Sigmoid colon (tissue), 7 donors: ENCODE results near the gene IL6ST. TPM values are rescaled to one million over a fixed set of nuclear protein-coding genes. Genes with fewer than 3 reads are reported as not detected.

Experiments used
- DNase-seq: peaks from one replicate; pipeline ENCODE4 v3.0.0-alpha.2; 2019
- H3K27ac ChIP-seq, 4 donors: fragments of 200-600 bp; sonication (generic); one replicate each; pipeline ENCODE4 v1.5.1; 2016 to 2019; ENCODE audit warnings: mild to moderate bottlenecking in 1 of 4
- H3K27me3 ChIP-seq, 3 donors: fragments of 200-600 bp; sonication (generic); one replicate each; pipeline ENCODE4 v1.5.1; 2019; ENCODE audit warnings: mild to moderate bottlenecking in 1 of 3
- H3K36me3 ChIP-seq, 4 donors: fragments of 200-600 bp; sonication (generic); one replicate each; pipeline ENCODE4 v1.5.1; 2016 to 2019
- H3K4me1 ChIP-seq, 4 donors: fragments of 200-600 bp; sonication (generic); one replicate each; pipeline ENCODE4 v1.5.1; 2017 to 2019
- H3K4me3 ChIP-seq, 4 donors: fragments of 200-600 bp; sonication (generic); one replicate each; pipeline ENCODE4 v1.5.1; 2017 to 2019; ENCODE audit warnings: mild to moderate bottlenecking in 2 of 4, moderate library complexity in 1 of 4
- H3K9me3 ChIP-seq, 4 donors: fragments of 200-600 bp in 3 of 4; sonication (generic) in 3 of 4; one replicate each; pipeline versions ENCODE4 v1.5.1 to v1.6.1; 2013 to 2019
- CTCF ChIP-seq, 4 experiments: fragments of 450-650 bp in 3 of 4; fragments of 200-600 bp in 1 of 4; IDR thresholded peaks; one replicate each; pipeline ENCODE4 v1.5.1; 2016 to 2019; ENCODE audit warnings: antibody characterized with exemption in 4 of 4, mild to moderate bottlenecking in 3 of 4, moderate library complexity in 2 of 4
- EP300 ChIP-seq, 4 donors: sonication (generic); formaldehyde crosslinking; IDR thresholded peaks; one replicate each; pipeline ENCODE4 v1.6.1; 2017; ENCODE audit warnings: antibody characterized with exemption in 4 of 4
- POLR2A ChIP-seq, 2 donors: fragments of 450-650 bp; IDR thresholded peaks; one replicate each; pipeline ENCODE4 v1.6.1; 2016; ENCODE audit warnings: antibody characterized with exemption in 2 of 2, mild to moderate bottlenecking in 2 of 2, moderate library complexity in 2 of 2
- POLR2AphosphoS5 ChIP-seq, 4 donors: sonication (generic); formaldehyde crosslinking; IDR thresholded peaks; one replicate each; pipeline ENCODE4 v1.6.1; 2017; ENCODE audit warnings: antibody characterized with exemption in 4 of 4
- WGBS, 2 donors: extraction: QIAGEN DNeasy Blood & Tissue Kit; methylation state at CpG; one replicate each; pipeline ENCODE4 v1.1.7; 2013; 5-methylcytosine and 5-hydroxymethylcytosine counted together
- intact Hi-C: fragments of 100-400 bp; cut with DNase I; formaldehyde crosslinking; loops from one replicate; pipeline ENCODE4 v1.15.1; 2023
- polyA plus RNA-seq, 3 donors: library from polyadenylated mRNA; stranded (reverse); fragments of 200-250 nt; gene quantifications; one replicate each; pipeline ENCODE4 v1.2.3, GENCODE V29; 2013
- total RNA-seq, 4 donors: library from RNA; depleted of rRNA; stranded (reverse); fragments of >200 nt; gene quantifications; one replicate each; pipeline ENCODE4 v1.1.0, GENCODE V29; 2016
- donor health status: healthy with polysubstance abuse.
- donor health status: Bipolar disorder and iron deficiency.
- donor health status: healthy.

Gene IL6ST
- total and polyA plus RNA-seq, 7 donors, result 7.4 to 373 (median 206) TPM

GRCh38 chr5:55923177-55923771, 71.5 kb downstream of the IL6ST start:
- no peaks in the 10 kb centered on the region for H3K9me3 ChIP-seq
- intact Hi-C loops, result no loop called here
- DNase-seq, result no peak
- no peaks in the 10 kb centered on the region for H3K27me3 ChIP-seq
- H3K27ac ChIP-seq, result peak overlapping the region in 1 of 4 donors; percentile 9
- WGBS, 2 donors, result 29 to 47% methylated on average over 17 of the region's 17 CpGs
- no peak for TF ChIP-seq CTCF (IDR thresholded peaks at IDR 0.05)
- no peak for TF ChIP-seq POLR2A (IDR thresholded peaks at IDR 0.05)
- TF ChIP-seq POLR2AphosphoS5 (IDR thresholded peaks at IDR 0.05), result no peak
- TF ChIP-seq EP300 (IDR thresholded peaks at IDR 0.05), result no peak
- peak overlapping the region in 3 of 4 donors; percentile 23 to 35 (median 25) for H3K4me3 ChIP-seq
- no peaks in the 10 kb centered on the region for H3K36me3 ChIP-seq
- H3K4me1 ChIP-seq, result no peaks in the 10 kb centered on the region

GRCh38 chr5:55921617-55922016, 73.1 kb downstream of the IL6ST start:
- H3K9me3 ChIP-seq, result no peaks in the 10 kb centered on the region
- no peak for DNase-seq
- intact Hi-C loops, result no loop called here
- H3K27me3 ChIP-seq, result no peaks in the 10 kb centered on the region
- WGBS, 2 donors, result 86 to 92% methylated on average over 4 of the region's 4 CpGs
- TF ChIP-seq CTCF (IDR thresholded peaks at IDR 0.05) (no peak), POLR2AphosphoS5 (IDR thresholded peaks at IDR 0.05) (no peak), POLR2A (IDR thresholded peaks at IDR 0.05) (no peak)
- no peaks in the 10 kb centered on the region for H3K36me3 ChIP-seq
- H3K4me1 ChIP-seq, result no peaks in the 10 kb centered on the region
- no peak overlapping the region for H3K4me3 ChIP-seq
- no peak overlapping the region for H3K27ac ChIP-seq

- no peak for DNase-seq
- no peaks in the 10 kb centered on the region for H3K36me3 ChIP-seq
- 84 to 90% methylated on average over 5 of the region's 5 CpGs for WGBS, 2 donors
- TF ChIP-seq CTCF (IDR thresholded peaks at IDR 0.05) (no peak), EP300 (IDR thresholded peaks at IDR 0.05) (no peak), POLR2A (IDR thresholded peaks at IDR 0.05) (no peak), POLR2AphosphoS5 (IDR thresholded peaks at IDR 0.05) (no peak)
- no peaks in the 10 kb centered on the region for H3K27me3 ChIP-seq
- no peaks in the 10 kb centered on the region for H3K4me1 ChIP-seq
- no peak overlapping the region for H3K4me3 ChIP-seq
- no peaks in the 10 kb centered on the region for H3K9me3 ChIP-seq
- H3K27ac ChIP-seq, result no peak overlapping the region
- intact Hi-C loops, result no loop called here
These were observed 74.0 kb downstream of the IL6ST start for GRCh38 chr5:55920784-55921183.

- Histone ChIP-seq H3K9me3 (no peaks in the 10 kb centered on the region), H3K4me1 (no peaks in the 10 kb centered on the region), H3K4me3 (no peak overlapping the region), H3K36me3 (no peaks in the 10 kb centered on the region), H3K27me3 (no peaks in the 10 kb centered on the region), H3K27ac (no peak overlapping the region)
- TF ChIP-seq EP300 (IDR thresholded peaks at IDR 0.05) (no peak), POLR2A (IDR thresholded peaks at IDR 0.05) (no peak), POLR2AphosphoS5 (IDR thresholded peaks at IDR 0.05) (no peak), CTCF (IDR thresholded peaks at IDR 0.05) (no peak)
- WGBS, 2 donors, result 60 to 80% methylated on average over 3 of the region's 3 CpGs
- intact Hi-C loops, result no loop called here
- no peak for DNase-seq
These were observed 75.1 kb downstream of the IL6ST start for GRCh38 chr5:55919625-55920024.
